H1 (cell line): ENCODE data around the gene MYL7. TPM values are rescaled to one million over a fixed set of nuclear protein-coding genes. Genes with fewer than 3 reads are reported as not detected.

ENCODE experiments used
- EZH2 ChIP-seq: fragments of 200-600 bp; sonication (generic); IDR thresholded peaks from 2 replicates; pipeline ENCODE4 v1.7.1; 2012; ENCODE audit warnings: low read depth, mild to moderate bottlenecking, moderate library complexity, low read length, inconsistent platforms; ENCODE audit not compliant: severe bottlenecking
- HDAC2 ChIP-seq, 2 experiments: fragments of 300-600 bp in 1 of 2; sonication (generic) in 1 of 2; IDR thresholded peaks; 2 replicates each; pipeline ENCODE4 v1.6.1; 2011 to 2012; ENCODE audit warnings: low read depth in 2 of 2, low read length in 2 of 2, mild to moderate bottlenecking in 2 of 2, moderate library complexity in 2 of 2, borderline replicate concordance in 1 of 2, inconsistent platforms in 1 of 2
- polyA plus RNA-seq, 7 experiments: library from polyadenylated mRNA; depleted of rRNA in 3 of 7; stranded (reverse) in 5 of 7; unstranded in 2 of 7; fragments of >200 nt in 5 of 7; fragments of 200-250 nt in 2 of 7; gene quantifications; 1 replicate in 5 of 7; 2 replicates in 1 of 7; 4 replicates in 1 of 7; pipeline versions ENCODE4 v1.2.1 to v1.2.3, GENCODE V29; 2011 to 2013; ENCODE audit warnings: missing spikeins in 2 of 7, mixed read lengths in 2 of 7
- total RNA-seq: library from RNA; stranded (reverse); fragmentation: NEBNext Ultra II Directional; extraction: Animal tissue kit (Norgen Biotek cat#: 25700); gene quantifications from 2 replicates; pipeline ENCODE4 v1.2.1, GENCODE V29; 2021
- TF ChIP-seq, protein P1 (sequence below): IDR thresholded peaks from 2 replicates; pipeline ENCODE4 v1.6.1; 2011; ENCODE audit warnings: low read depth, mild to moderate bottlenecking, low read length; ENCODE audit not compliant: insufficient read depth

MYL7 gene
- total and polyA plus RNA-seq, 2 of the 8 experiments (the other 6 are each of a cell fraction or from before 2014, with no cell fraction given) = 3.3 to 3.4 TPM

GRCh38 chr7:44150966-44151941 lies 10.1 kb upstream of the MYL7 start (continued):
- TF ChIP-seq, protein P1, sequence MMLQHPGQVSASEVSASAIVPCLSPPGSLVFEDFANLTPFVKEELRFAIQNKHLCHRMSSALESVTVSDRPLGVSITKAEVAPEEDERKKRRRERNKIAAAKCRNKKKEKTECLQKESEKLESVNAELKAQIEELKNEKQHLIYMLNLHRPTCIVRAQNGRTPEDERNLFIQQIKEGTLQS = no peak
- TF ChIP-seq HDAC2 (IDR thresholded peaks at IDR 0.05; ENCODE audit: borderline replicate concordance in 1 of 2, low read depth in 2 of 2, low read length in 2 of 2) = no peak
- TF ChIP-seq EZH2 = no peak
